HT-29 (cell line): Measurements from ENCODE around the gene EPB42. TPM values are rescaled to one million over a fixed set of nuclear protein-coding genes. Genes with fewer than 3 reads are reported as not detected.
A peak's percentile ranks its signal among the peaks of the same experiment; 100 is the strongest.
"Not testable (repeated sequence)": the region's sequence is repeated elsewhere in the genome, so short reads cannot be mapped to it uniquely, and the experiment has no call there.

Experiments used
- DNase-seq: peaks from one replicate; pipeline ENCODE4 v3.0.0-alpha.2; 2015; ENCODE audit warnings: low spot score
- total RNA-seq: library from RNA; depleted of rRNA; stranded (reverse); fragments of >200 nt; shearing (Covaris generic); gene quantifications from 2 replicates; pipeline ENCODE4 v1.2.3, GENCODE V29; 2014

The EPB42 gene
- total RNA-seq, 1 experiment from 2014 or later, result not detected

DNA sequence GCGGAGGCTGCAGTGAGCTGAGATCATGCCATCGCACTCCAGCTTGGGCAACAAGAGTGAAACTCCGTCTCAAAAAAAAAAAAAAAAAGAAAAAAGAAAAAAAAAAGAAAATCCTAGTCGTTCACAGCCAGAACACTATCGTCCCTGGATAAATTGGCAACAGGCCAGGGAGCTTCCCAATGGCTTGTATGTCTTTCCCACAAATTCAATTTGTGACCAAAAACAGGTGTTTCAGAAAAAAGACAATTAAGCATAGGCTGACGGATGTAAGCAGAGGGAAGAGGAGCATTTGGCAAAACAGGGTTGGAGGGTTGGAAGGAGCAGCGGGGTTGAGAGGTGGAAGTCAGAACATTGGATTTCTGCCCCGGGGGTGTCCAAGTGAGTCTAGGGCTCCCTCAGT is 8.5 kb downstream of the EPB42 start:
- no peak for DNase-seq

- no peak for DNase-seq
Measured at GRCh38 chr15:43211224-43211735, 9.5 kb downstream of the EPB42 start.

- DNase-seq, result no peak
Measured at GRCh38 chr15:43210807-43211206, 10.0 kb downstream of the EPB42 start.

- no peak for DNase-seq
Measured at GRCh38 chr15:43210172-43210745, 10.6 kb downstream of the EPB42 start.

GRCh38 chr15:43209059-43209824 is 11.6 kb downstream of the EPB42 start:
- peak; percentile 52 for DNase-seq

DNA sequence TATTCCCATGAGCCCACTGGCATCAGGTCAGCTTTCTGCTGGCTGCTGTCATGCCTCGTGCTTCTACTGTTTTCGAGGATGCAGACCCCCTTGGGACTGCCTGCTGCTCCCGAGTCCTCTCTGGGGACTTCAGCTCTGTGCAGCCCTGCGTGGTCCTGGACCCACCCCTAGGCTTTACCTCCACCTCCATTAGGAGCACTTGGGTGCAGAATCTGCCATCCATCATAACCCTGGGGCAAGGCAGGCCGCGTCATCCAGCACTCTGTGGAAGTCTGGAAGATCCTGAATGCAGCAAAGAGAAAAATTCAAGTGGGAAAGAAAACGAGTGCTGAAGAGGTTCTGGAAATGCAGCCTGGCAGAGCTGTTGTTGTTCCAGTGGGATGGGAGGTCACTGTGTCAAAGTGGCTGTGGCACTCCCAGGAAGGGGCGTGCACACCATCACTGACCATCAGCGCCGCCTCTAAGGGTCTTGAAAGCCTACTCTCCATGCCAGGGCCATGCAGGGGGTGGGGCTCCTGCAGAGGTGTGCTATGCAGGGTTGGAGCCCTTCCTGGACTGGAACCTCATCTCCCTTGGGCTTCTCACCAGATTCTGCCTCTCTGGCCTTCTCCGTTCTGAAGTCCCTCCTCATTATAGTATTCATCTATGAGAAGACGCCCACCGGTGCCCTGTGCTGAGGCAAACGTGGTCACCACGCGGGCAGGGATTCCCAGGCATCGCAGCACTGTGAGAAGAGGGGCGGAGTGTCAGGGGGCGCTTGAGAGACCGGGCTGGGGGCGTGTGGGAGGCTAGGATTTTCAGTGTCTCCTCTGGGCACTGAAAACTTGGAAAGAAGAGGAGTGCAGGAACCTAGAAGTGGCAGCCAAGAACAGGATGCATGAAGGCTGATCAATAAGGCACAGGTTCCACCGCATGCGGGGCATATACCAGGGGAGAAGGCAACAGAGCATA is 12.5 kb downstream of the EPB42 start:
- no peak for DNase-seq

- DNase-seq, result no peak
Measured at GRCh38 chr15:43207024-43207423, 13.8 kb downstream of the EPB42 start.

GRCh38 chr15:43206054-43206453 is 14.8 kb downstream of the EPB42 start:
- DNase-seq, result no peak

DNA sequence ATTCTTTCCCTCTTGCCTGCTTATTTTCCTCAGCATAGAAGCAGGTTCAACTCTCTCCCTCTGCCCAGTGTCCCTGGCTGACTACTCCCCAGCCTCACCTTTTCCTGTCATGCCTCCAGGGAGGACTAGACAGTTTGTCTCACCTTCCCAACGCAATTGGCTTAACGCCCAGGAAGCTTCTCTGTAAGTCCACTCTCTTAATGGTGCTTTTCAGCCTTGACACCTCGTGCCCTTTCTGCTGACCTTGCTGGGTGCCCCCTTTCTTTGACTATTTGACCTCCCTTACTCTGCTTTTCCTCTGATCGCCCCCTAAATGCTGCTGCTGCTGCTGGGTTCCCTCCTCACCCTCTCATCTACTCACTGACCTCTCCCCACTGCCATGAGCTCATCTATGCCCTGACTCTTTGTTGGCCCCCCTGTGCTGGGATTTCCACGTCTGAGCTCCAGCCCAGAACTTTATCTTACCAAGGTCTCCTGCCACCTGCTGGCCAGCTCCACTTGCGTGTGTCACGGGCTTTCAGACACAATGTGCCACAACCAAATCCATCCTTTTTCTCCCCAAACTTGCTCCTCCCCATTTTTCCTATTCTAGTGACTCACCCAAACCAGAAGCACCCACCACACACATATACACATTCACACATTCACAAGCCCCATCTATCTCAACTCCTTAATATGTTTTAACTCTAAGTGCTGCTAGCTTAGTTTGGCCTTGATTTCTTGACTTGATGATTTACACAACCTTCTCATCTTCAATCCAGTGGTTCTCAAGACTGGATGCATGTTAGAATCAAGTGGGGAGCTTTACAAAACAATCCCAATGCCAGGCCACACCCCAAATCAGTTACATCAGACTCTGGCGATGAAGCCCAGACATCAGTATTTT is 16.6 kb downstream of the EPB42 start:
- peak; percentile 66 for DNase-seq

DNA sequence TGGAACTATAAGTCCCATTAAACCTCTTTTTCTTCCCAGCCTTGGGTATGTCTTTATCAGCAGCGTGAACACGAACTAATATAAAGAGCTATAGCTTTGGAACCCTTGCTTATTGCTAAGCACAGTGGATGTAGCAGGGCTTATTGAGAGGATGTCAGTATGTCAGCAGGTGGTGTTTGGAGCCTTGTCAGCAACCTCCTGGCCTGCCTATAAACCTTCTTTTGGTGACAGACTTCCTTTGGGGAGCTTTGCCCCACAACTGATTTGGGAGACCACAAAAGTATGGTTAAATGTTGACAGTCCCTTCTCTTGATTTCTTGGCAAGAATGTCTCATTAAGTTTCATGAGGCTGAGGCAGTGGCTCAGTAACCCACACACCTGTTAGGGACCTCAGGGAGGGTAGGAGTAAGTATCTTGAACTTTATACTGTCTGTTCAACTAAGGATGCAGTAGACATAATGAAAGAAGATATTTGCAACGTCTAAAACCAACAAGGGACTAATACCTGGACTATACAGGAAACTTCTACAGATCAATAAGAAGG is 20.8 kb downstream of the EPB42 start:
- no peak for DNase-seq

DNA sequence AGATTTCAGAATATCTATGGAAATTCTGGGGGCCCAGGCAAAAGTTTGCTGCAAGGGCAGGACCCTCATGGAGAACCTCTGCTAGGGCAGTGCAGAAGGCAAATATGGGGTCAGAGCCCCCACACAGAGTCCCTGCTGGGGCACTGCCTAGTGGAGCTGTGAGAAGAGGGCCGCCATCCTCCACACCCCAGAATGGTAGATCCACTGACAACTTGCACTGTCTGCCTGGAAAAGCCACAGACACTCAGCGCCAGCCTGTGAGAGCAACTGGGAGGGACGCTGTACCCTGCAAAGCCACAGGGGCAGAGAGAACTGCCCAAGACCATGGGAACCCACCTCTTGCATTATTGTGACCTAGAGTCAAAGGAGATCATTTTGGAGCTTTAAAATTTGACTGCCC is 21.8 kb downstream of the EPB42 start:
- DNase-seq, result no peak

DNA sequence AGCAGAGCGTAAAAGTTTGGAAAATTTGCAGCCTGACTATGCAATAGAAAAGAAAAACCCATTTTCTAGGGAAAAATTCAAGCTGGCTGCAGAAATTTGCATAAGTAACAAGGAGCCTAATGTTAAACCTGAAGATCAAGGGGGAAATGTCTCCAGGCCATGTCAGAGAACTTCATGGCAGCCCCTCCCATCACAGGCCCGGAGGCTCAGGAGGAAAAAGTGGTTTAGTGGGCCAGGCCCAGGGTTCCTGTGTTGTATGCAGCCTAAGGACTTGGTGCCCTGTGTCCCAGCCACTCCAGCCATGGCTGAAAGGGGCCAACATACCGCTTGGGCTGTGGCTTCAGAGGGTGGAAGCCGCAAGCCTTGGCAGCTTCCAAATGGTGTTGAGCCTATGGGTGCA is 22.3 kb downstream of the EPB42 start:
- not testable (repeated sequence) for DNase-seq

GRCh38 chr15:43197773-43198172 is 23.0 kb downstream of the EPB42 start:
- not testable (repeated sequence) for DNase-seq

DNA sequence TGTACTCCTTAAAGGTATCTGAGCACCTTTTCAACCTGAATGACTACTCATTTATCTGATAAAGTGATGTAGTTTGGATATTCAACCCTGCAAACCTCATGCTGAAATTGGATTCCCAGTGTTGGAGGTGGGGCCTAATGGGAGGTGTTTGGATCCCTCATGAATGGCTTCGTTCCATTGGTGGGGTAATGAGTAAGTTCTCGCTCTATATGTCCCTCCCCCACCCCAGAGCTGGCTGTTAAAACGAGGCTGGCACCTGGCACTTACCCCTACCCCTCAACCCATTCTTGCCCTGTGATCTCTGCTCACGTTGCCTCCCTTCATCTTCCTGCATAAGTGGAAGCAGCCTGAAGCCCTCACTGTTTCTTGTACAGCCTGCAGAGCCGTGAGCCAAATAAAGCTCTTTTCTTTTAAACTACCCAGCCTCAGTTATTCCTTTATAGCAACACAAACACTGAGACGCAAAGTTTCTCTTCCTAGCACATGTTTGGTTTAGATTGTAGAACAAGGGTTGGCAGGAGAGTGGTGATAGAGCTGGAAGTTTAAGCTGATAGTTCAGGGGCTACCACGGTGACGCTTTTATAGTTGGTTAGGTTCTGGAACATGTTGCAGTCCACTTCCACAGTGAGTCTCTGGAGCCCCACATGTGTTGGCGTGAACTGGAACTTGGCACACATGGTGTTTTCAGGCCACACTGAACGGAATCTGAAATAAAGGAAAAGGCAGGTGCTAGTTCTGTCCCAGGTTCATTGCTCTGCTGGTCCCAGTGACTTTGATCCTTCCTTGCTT is 23.9 kb downstream of the EPB42 start:
- DNase-seq, result no peak

GRCh38 chr15:43194795-43195194 is 26.0 kb downstream of the EPB42 start:
- DNase-seq, result no peak

- DNase-seq, result no peak
Measured at GRCh38 chr15:43193710-43194109, 27.1 kb downstream of the EPB42 start.

DNA sequence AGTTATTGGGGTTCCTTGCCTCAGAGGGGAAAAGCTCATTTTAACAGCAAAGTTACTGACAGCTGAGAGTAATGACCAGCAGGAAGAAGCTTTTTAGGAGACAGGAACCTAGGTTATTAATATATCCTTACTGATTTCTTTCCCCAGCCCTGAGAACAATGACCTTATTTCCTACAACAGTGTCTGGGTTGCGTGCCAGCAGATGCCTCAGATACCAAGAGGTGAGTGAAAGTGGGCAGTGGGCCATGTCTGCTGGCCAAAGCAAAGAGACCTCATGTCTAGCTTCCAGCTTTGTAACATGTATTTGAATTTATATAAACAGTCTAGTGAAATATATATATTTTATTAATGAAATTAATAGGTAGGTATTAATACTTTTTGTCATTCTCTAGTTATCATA is 30.6 kb downstream of the EPB42 start:
- DNase-seq, result no peak

DNA sequence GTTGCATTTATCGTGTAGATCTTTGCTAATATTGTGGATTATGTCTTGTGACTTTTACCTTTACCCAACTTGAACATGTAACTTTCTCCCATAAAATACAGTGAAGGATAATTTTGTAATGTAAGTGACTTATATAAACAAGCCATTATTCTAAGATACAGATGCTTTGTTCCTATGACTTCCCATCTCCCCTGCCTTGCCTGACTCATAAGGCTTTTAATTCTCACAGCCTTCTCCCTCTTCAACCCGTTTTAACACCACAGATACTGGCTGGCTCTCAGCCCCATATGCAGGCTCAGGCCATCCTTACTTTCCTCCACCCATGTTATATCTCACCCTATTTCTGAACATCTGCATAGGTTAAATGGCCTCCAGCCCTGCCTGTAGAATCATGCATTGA is 31.5 kb downstream of the EPB42 start:
- DNase-seq, result no peak

GRCh38 chr15:43187544-43188155 is 33.2 kb downstream of the EPB42 start:
- DNase-seq, result peak; percentile 52

DNA sequence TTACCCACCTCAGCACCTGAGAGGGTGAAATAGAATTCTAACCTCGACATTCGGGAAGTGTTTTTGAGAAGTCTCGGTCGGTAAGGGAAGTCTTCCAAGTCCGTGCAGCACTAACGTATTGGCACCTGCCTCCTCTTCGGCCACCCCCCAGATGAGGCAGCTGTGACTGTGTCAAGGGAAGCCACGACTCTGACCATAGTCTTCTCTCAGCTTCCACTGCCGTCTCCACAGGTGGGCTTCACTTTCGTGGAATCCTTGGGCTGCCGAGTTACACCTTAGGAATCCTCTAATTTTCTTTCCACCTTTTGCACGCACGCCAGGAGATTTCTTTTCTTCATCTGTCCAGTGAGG is 34.8 kb downstream of the EPB42 start:
- DNase-seq, result no peak
